IMR-90 (cell line): ENCODE data around the gene C5orf52. TPM values are rescaled to one million over a fixed set of nuclear protein-coding genes. Genes with fewer than 3 reads are reported as not detected.
A peak's percentile ranks its signal among the peaks of the same experiment; 100 is the strongest.

Source experiments
- ATAC-seq: fragments of 200-7000 bp; cut with Tn5 transposase; 2 replicates; pipeline ENCODE4 v1.9.1; 2020; ENCODE audit warnings: low read depth, mild to moderate bottlenecking, moderate library complexity
- BruUV-seq: library from RNA; stranded (reverse); fragments of 400-500 nt; replicated peaks from 2 replicates; lab custom pipeline; 2021; lab: Mats Ljungman, UMichigan
- CTCF ChIA-PET: fragments of 300-600 bp; formaldehyde crosslinking; extraction: SDS; loops from one replicate; lab custom pipeline; 2021; ENCODE audit warnings: antibody characterized with exemption; lab: Yijun Ruan, JAX
- POLR2A ChIA-PET: fragments of 300-600 bp; sonication (Branson Sonifier 250); formaldehyde crosslinking; loops from one replicate; lab custom pipeline; 2022; ENCODE audit warnings: antibody characterized with exemption; ENCODE audit not compliant: unreplicated experiment; lab: Charles Lee
- DNase-seq: peaks from one replicate; pipeline ENCODE4 v3.0.0; 2013
- H2AFZ ChIP-seq: replicated peaks from 2 replicates; pipeline ENCODE3; 2013; ENCODE audit warnings: low read length, mild to moderate bottlenecking; ENCODE audit not compliant: poor library complexity
- H2AK5ac ChIP-seq: 2 replicates; pipeline ENCODE4 v1.6.1; 2013; ENCODE audit warnings: low read depth, low read length, inconsistent platforms
- H2AK9ac ChIP-seq: replicated peaks from 2 replicates; pipeline ENCODE3; 2013; ENCODE audit warnings: mild to moderate bottlenecking, low read depth, low read length, moderate library complexity; ENCODE audit not compliant: poor library complexity
- H2BK120ac ChIP-seq: 2 replicates; pipeline ENCODE4 v1.6.1; 2013; ENCODE audit warnings: low read depth, low read length, inconsistent platforms
- H2BK15ac ChIP-seq: 3 replicates; pipeline ENCODE4 v1.6.1; 2013; ENCODE audit warnings: low read depth, low read length, inconsistent platforms
- H2BK20ac ChIP-seq: 2 replicates; pipeline ENCODE4 v1.6.1; 2013; ENCODE audit warnings: low read depth, mild to moderate bottlenecking, inconsistent platforms, low read length, moderate library complexity
- H2BK5ac ChIP-seq: 2 replicates; pipeline ENCODE4 v1.6.1; 2013; ENCODE audit warnings: mild to moderate bottlenecking, low read depth, low read length, inconsistent platforms; ENCODE audit not compliant: poor library complexity, severe bottlenecking
- H3K14ac ChIP-seq: replicated peaks from 2 replicates; pipeline ENCODE4 v1.6.1; 2013; ENCODE audit warnings: low read depth, low read length, inconsistent platforms
- H3K18ac ChIP-seq: 2 replicates; pipeline ENCODE4 v1.6.1; 2013; ENCODE audit warnings: low read depth, low read length, control low read depth
- H3K23ac ChIP-seq: 2 replicates; pipeline ENCODE4 v1.6.1; 2013; ENCODE audit warnings: low read depth, low read length, inconsistent platforms
- H3K27ac ChIP-seq: 2 replicates; pipeline ENCODE4 v1.5.1; 2013; ENCODE audit warnings: mild to moderate bottlenecking, control low read depth, low read length; ENCODE audit not compliant: insufficient read depth
- H3K27me3 ChIP-seq: 2 replicates; pipeline ENCODE4 v1.6.1; 2013; ENCODE audit warnings: low read length; ENCODE audit not compliant: control insufficient read depth, insufficient read depth
- H3K36me3 ChIP-seq: 2 replicates; pipeline ENCODE4 v1.6.1; 2013; ENCODE audit warnings: low read length, mixed read lengths; ENCODE audit not compliant: control insufficient read depth, insufficient read depth
- H3K4ac ChIP-seq: 2 replicates; pipeline ENCODE4 v1.6.1; 2013; ENCODE audit warnings: low read depth, low read length, inconsistent platforms
- H3K4me1 ChIP-seq: 2 replicates; pipeline ENCODE4 v1.6.1; 2013; ENCODE audit warnings: low read length, mixed read lengths; ENCODE audit not compliant: control insufficient read depth, insufficient read depth
- H3K4me2 ChIP-seq: 2 replicates; pipeline ENCODE4 v1.6.1; 2013; ENCODE audit warnings: low read depth, mild to moderate bottlenecking, control low read depth, low read length, moderate library complexity
- H3K4me3 ChIP-seq: 2 replicates; pipeline ENCODE4 v1.5.1; 2013; ENCODE audit warnings: low read depth, mild to moderate bottlenecking, control low read depth, low read length, moderate library complexity; ENCODE audit not compliant: insufficient read depth
- H3K56ac ChIP-seq: 2 replicates; pipeline ENCODE4 v1.6.1; 2013; ENCODE audit warnings: low read length, inconsistent platforms; ENCODE audit not compliant: insufficient read depth; ENCODE audit errors: extremely low read depth
- H3K79me1 ChIP-seq, 2 experiments: 2 replicates each; pipeline ENCODE4 v1.6.1; 2013; ENCODE audit warnings: low read length in 2 of 2, inconsistent platforms in 1 of 2, low read depth in 1 of 2
- H3K9ac ChIP-seq: 2 replicates; pipeline ENCODE4 v1.6.1; 2013; ENCODE audit warnings: low read depth, low read length, control low read depth
- H3K9me1 ChIP-seq: 2 replicates; pipeline ENCODE4 v1.6.1; 2013; ENCODE audit warnings: low read length, inconsistent platforms; ENCODE audit not compliant: insufficient read depth
- H3K9me3 ChIP-seq: 2 replicates; pipeline ENCODE4 v1.6.1; 2013; ENCODE audit warnings: low read length; ENCODE audit not compliant: control insufficient read depth, insufficient read depth
- H4K20me1 ChIP-seq: 2 replicates; pipeline ENCODE4 v1.6.1; 2013; ENCODE audit warnings: low read length, inconsistent platforms; ENCODE audit not compliant: insufficient read depth
- H4K5ac ChIP-seq: 2 replicates; pipeline ENCODE4 v1.6.1; 2013; ENCODE audit warnings: mild to moderate bottlenecking, low read depth, low read length, control low read depth
- H4K8ac ChIP-seq, 2 experiments: 2 replicates each; pipeline ENCODE4 v1.6.1; 2013; ENCODE audit warnings: low read depth in 2 of 2, low read length in 2 of 2, control low read depth in 1 of 2, inconsistent platforms in 1 of 2
- H4K91ac ChIP-seq: 2 replicates; pipeline ENCODE4 v1.6.1; 2013; ENCODE audit warnings: low read depth, low read length, inconsistent platforms; ENCODE audit not compliant: insufficient read depth
- BHLHE40 ChIP-seq: fragments of 150-350 bp; IDR thresholded peaks from 2 replicates; pipeline ENCODE4 v1.6.1; 2016; ENCODE audit warnings: mild to moderate bottlenecking, low read depth, low read length
- CEBPB ChIP-seq: IDR thresholded peaks from 2 replicates; pipeline ENCODE4 v1.6.1; 2012; ENCODE audit warnings: low read depth, low read length, improper control_type of control experiment
- ELK1 ChIP-seq: fragments of 150-350 bp; IDR thresholded peaks from 2 replicates; pipeline ENCODE4 v1.6.1; 2016; ENCODE audit warnings: low read depth, mild to moderate bottlenecking, low read length, moderate library complexity, borderline replicate concordance
- MAZ ChIP-seq: IDR thresholded peaks from 2 replicates; pipeline ENCODE4 v1.6.1; 2012; ENCODE audit warnings: low read depth, mild to moderate bottlenecking, low read length, improper control_type of control experiment, moderate library complexity, borderline replicate concordance
- NFE2L2 ChIP-seq: fragments of 150-350 bp; IDR thresholded peaks from 2 replicates; pipeline ENCODE4 v1.6.1; 2016; ENCODE audit warnings: low read depth, mild to moderate bottlenecking, low read length
- POLR2A ChIP-seq: IDR thresholded peaks from 2 replicates; pipeline ENCODE4 v1.6.1; 2012; ENCODE audit warnings: mild to moderate bottlenecking, low read depth, low read length
- RAD21 ChIP-seq: IDR thresholded peaks from 2 replicates; pipeline ENCODE4 v1.6.1; 2012; ENCODE audit warnings: low read length, improper control_type of control experiment
- RFX5 ChIP-seq: IDR thresholded peaks from 2 replicates; pipeline ENCODE4 v1.8.0; 2012; ENCODE audit warnings: low read depth, mild to moderate bottlenecking, low read length, moderate library complexity
- SMC3 ChIP-seq: fragments of 150-350 bp; IDR thresholded peaks from 2 replicates; pipeline ENCODE4 v1.6.1; 2016; ENCODE audit warnings: low read depth, mild to moderate bottlenecking, antibody characterized with exemption, low read length, moderate library complexity
- WGBS, 2 experiments: methylation state at CpG; one replicate each; pipeline versions ENCODE4 v1.1.5 to v1.1.7; 2013; ENCODE audit warnings: missing lambda C conversion rate in 2 of 2; ENCODE audit not compliant: insufficient read length in 1 of 2; ENCODE audit errors: extremely low coverage in 2 of 2; 5-methylcytosine and 5-hydroxymethylcytosine counted together
- dilution Hi-C: fragments of 300-500 bp; cut with HindIII; formaldehyde crosslinking; loops from one replicate; pipeline ENCODE4 v1.14.3; 2018; ENCODE audit warnings: low sequenced_read_pairs; ENCODE audit not compliant: unreplicated experiment
- in situ Hi-C: fragments of 300-500 bp; cut with MboI; formaldehyde crosslinking; loops from 3 replicates; pipeline ENCODE4 v1.14.3; 2019; ENCODE audit warnings: low sequenced_read_pairs, inconsistent platforms, mixed read lengths
- intact Hi-C: fragments of 100-400 bp; cut with micrococcal nuclease; formaldehyde crosslinking; loops from 2 replicates; pipeline ENCODE4 v1.10.0; 2022
- polyA plus RNA-seq, 3 experiments: library from polyadenylated mRNA; depleted of rRNA; stranded (reverse); fragments of >200 nt; gene quantifications; 2 replicates each; pipeline ENCODE4 v1.2.3, GENCODE V29; 2012; ENCODE audit warnings: low replicate concordance in 1 of 3
- total RNA-seq: library from RNA; depleted of rRNA; stranded (reverse); fragments of >200 nt; gene quantifications from 2 replicates; pipeline ENCODE4 v1.2.3, GENCODE V29; 2012
- TF ChIP-seq, protein P1 (sequence below): fragments of 150-350 bp; IDR thresholded peaks from 2 replicates; pipeline ENCODE4 v1.6.1; 2017; ENCODE audit warnings: mild to moderate bottlenecking, antibody characterized with exemption, low read length, low read depth
- TF ChIP-seq, protein P2 (sequence below): conservative IDR thresholded peaks from 2 replicates; pipeline ENCODE4 v1.5.1; 2012; ENCODE audit warnings: mild to moderate bottlenecking, low read depth, low read length, improper control_type of control experiment

The C5orf52 gene
- total and polyA plus RNA-seq, 2 of the 4 experiments (the other 2 are of a cell fraction), result not detected

DNA sequence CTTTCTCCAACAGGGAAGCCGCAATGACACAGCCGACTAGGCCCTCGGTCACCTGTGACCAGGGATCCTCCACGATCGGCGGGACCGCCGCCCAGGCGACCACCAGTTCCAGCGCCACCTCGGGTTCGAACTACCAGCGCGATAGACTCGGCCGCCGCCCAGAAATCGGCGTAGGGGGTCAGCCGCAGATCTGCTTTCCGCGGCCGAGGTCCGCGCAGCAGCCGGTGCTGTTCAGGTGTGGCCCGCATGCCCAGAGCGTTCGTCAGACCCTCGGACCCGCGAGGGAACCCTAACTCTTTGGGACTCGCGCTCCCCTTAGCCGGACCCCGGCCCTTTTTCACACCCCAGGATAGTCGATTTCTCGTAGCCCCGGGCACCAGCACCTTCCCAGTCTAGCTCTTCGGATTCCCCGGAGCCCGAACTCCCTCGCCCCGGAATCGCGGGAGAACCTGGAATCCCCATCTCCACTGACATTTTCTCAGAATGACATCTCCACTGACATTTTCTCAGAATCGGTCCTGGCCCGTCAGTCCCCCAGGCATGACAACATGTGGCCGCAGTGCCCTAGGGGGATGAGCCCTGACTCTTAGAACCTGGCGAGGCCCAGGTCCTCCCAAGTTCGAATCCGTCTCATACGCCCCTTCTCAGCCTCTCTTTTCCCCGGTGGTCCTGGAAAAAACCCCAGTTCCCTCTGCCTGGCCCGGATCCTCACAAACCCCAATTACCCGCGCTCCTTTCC lies 428 bp downstream of the C5orf52 start:
- in situ Hi-C loops, result no loop called here
- Histone ChIP-seq H2BK120ac (no peak overlapping the region), H2AK9ac (peak overlapping the region; percentile 62), H3K56ac (no peak overlapping the region), H3K36me3 (no peaks in the 10 kb centered on the region), H2BK20ac (no peak overlapping the region), H3K4me2 (peak overlapping the region; percentile 88), H3K23ac (0 out of 2 replicates have a peak overlapping the region, but pooled peaks have one; percentile 41), H3K9me1 (no peaks in the 10 kb centered on the region), H3K9ac (0 out of 2 replicates have a peak overlapping the region, but pooled peaks have one; percentile 49), H2BK5ac (no peak overlapping the region), H3K4me1 (no peaks in the 10 kb centered on the region; the same call in 1 of the 2 replicates), H2AFZ (peak overlapping the region; percentile 94), H3K9me3 (no peaks in the 10 kb centered on the region), H4K5ac (no peak overlapping the region), H3K4ac (no peak overlapping the region), H3K27me3 (peaks cover 12% of the 10 kb centered on the region; the same call in 1 of the 2 replicates), H3K4me3 (peak overlapping the region; percentile 74), H3K79me1 (no peaks in the 10 kb centered on the region), H2AK5ac (no peak overlapping the region), H3K18ac (no peak overlapping the region), H4K20me1 (no peaks in the 10 kb centered on the region), H2BK15ac (no peak overlapping the region), H3K27ac (no peak overlapping the region), H3K14ac (no peak overlapping the region), H4K8ac (peak overlapping the region in 1 of 2 experiments; percentile 83; a peak in 2 of 4 replicates), H4K91ac (no peak overlapping the region)
- POLR2A ChIA-PET, result no interaction called here
- CTCF ChIA-PET, result no interaction called here
- dilution Hi-C loops, result no loop called here
- intact Hi-C loops, result no loop called here
- no peak for DNase-seq
- TF ChIP-seq, protein P1, sequence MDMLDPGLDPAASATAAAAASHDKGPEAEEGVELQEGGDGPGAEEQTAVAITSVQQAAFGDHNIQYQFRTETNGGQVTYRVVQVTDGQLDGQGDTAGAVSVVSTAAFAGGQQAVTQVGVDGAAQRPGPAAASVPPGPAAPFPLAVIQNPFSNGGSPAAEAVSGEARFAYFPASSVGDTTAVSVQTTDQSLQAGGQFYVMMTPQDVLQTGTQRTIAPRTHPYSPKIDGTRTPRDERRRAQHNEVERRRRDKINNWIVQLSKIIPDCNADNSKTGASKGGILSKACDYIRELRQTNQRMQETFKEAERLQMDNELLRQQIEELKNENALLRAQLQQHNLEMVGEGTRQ, result no peak
- no peak for TF ChIP-seq POLR2A
- TF ChIP-seq BHLHE40, result no peak
- no peak for TF ChIP-seq NFE2L2
- TF ChIP-seq ELK1, result no peak
- no peak for TF ChIP-seq SMC3
- TF ChIP-seq CEBPB, result no peak
- TF ChIP-seq RAD21, result no peak
- no peak for TF ChIP-seq RFX5
- TF ChIP-seq, protein P2, sequence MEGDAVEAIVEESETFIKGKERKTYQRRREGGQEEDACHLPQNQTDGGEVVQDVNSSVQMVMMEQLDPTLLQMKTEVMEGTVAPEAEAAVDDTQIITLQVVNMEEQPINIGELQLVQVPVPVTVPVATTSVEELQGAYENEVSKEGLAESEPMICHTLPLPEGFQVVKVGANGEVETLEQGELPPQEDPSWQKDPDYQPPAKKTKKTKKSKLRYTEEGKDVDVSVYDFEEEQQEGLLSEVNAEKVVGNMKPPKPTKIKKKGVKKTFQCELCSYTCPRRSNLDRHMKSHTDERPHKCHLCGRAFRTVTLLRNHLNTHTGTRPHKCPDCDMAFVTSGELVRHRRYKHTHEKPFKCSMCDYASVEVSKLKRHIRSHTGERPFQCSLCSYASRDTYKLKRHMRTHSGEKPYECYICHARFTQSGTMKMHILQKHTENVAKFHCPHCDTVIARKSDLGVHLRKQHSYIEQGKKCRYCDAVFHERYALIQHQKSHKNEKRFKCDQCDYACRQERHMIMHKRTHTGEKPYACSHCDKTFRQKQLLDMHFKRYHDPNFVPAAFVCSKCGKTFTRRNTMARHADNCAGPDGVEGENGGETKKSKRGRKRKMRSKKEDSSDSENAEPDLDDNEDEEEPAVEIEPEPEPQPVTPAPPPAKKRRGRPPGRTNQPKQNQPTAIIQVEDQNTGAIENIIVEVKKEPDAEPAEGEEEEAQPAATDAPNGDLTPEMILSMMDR, result no peak
- TF ChIP-seq MAZ, result no peak
- no peak for ATAC-seq
- BruUV-seq, result no TSS peak
- 17% methylated on average over 20 of the region's 57 CpGs; no CpG with 5 or more reads in 1 of the 2 experiments for WGBS, 2 experiments
